ENCODE measurements around the gene TGFA. TPM values are rescaled to one million over a fixed set of nuclear protein-coding genes. Genes with fewer than 3 reads are reported as not detected.
A peak's percentile ranks its signal among the peaks of the same experiment; 100 is the strongest.

The TGFA gene
- total RNA-seq (2014; rRNA removed; shearing (Covaris generic)) = 4.2 and 4.3 TPM in 2 replicates

- DNase-seq (ENCODE audit: low read depth) = peak; percentile 72
These were observed at the start of gene TGFA for GRCh38 chr2:70553584-70554337. TSS of gene TGFA (minus strand) at chr2:70553826. CDS start at chr2:70553767, 59 bp downstream.

GRCh38 chr2:70603066-70603465 is 49.4 kb upstream of the TGFA start:
- DNase-seq (ENCODE audit: low read depth) = no peak

GRCh38 chr2:70598197-70598596 is 44.6 kb upstream of the TGFA start:
- no peak for DNase-seq (ENCODE audit: low read depth)

- peak; percentile 97 for DNase-seq (ENCODE audit: low read depth)
These were observed 43.1 kb upstream of the TGFA start for GRCh38 chr2:70596739-70597138.

- peak; percentile 94 for DNase-seq (ENCODE audit: low read depth)
These were observed 42.7 kb upstream of the TGFA start for GRCh38 chr2:70596293-70596692.

- no peak for DNase-seq (ENCODE audit: low read depth)
These were observed 29.5 kb upstream of the TGFA start for GRCh38 chr2:70583091-70583490.

GRCh38 chr2:70580352-70580751 is 26.7 kb upstream of the TGFA start:
- no peak for DNase-seq (ENCODE audit: low read depth)

- no peak for DNase-seq (ENCODE audit: low read depth)
These were observed 21.0 kb upstream of the TGFA start for GRCh38 chr2:70574618-70575017.

GRCh38 chr2:70574109-70574508 is 20.5 kb upstream of the TGFA start:
- DNase-seq (ENCODE audit: low read depth) = no peak

- peak; percentile 52 for DNase-seq (ENCODE audit: low read depth)
These were observed 16.5 kb upstream of the TGFA start for GRCh38 chr2:70570041-70570661.

- peak; percentile 36 for DNase-seq (ENCODE audit: low read depth)
These were observed 15.9 kb upstream of the TGFA start for GRCh38 chr2:70569559-70569958.

GRCh38 chr2:70566906-70567305 is 13.3 kb upstream of the TGFA start:
- DNase-seq (ENCODE audit: low read depth) = no peak

GRCh38 chr2:70566464-70566863 is 12.8 kb upstream of the TGFA start:
- DNase-seq (ENCODE audit: low read depth) = no peak

- DNase-seq (ENCODE audit: low read depth) = peak; percentile 35
These were observed 11.6 kb upstream of the TGFA start for GRCh38 chr2:70565039-70565731.

- DNase-seq (ENCODE audit: low read depth) = no peak
These were observed 8.3 kb upstream of the TGFA start for GRCh38 chr2:70561893-70562292.

- DNase-seq (ENCODE audit: low read depth) = peak; percentile 35
These were observed 6.8 kb upstream of the TGFA start for GRCh38 chr2:70560442-70560841.

GRCh38 chr2:70560040-70560439 is 6.4 kb upstream of the TGFA start:
- no peak for DNase-seq (ENCODE audit: low read depth)

- no peak for DNase-seq (ENCODE audit: low read depth)
These were observed 4.7 kb upstream of the TGFA start for GRCh38 chr2:70558195-70558808.

- DNase-seq (ENCODE audit: low read depth) = no peak
These were observed 3.7 kb upstream of the TGFA start for GRCh38 chr2:70557171-70557838.

GRCh38 chr2:70556608-70557007 is 3.0 kb upstream of the TGFA start:
- no peak for DNase-seq (ENCODE audit: low read depth)

- DNase-seq (ENCODE audit: low read depth) = no peak
These were observed 789 bp upstream of the TGFA start for GRCh38 chr2:70554338-70554892.

GRCh38 chr2:70553334-70553583 is 367 bp downstream of the TGFA start:
- DNase-seq (ENCODE audit: low read depth) = no peak
